DND-41 (cell line): Measurements from ENCODE around the gene LRP3.

Source experiments
- ATAC-seq: fragments of 200-7000 bp; cut with Tn5 transposase; 3 replicates; pipeline ENCODE4 v1.9.1; 2021; ENCODE audit warnings: low read depth; ENCODE audit not compliant: insufficient read depth
- DNase-seq: peaks from one replicate; pipeline ENCODE4 v3.0.0-alpha.2; 2020
- H2AFZ ChIP-seq: 2 replicates; pipeline ENCODE4 v1.6.0; 2012; ENCODE audit warnings: low read depth, low read length
- H3K27ac ChIP-seq: 2 replicates; pipeline ENCODE4 v1.5.1; 2012; ENCODE audit warnings: low read length, inconsistent platforms
- H3K27me3 ChIP-seq: fragments of 200-600 bp; sonication (generic); 2 replicates; pipeline ENCODE4 v1.6.0; 2012; ENCODE audit warnings: low read length, mild to moderate bottlenecking, inconsistent platforms; ENCODE audit not compliant: insufficient read depth, poor library complexity
- H3K36me3 ChIP-seq: 2 replicates; pipeline ENCODE4 v1.5.1; 2012; ENCODE audit warnings: low read length, inconsistent platforms; ENCODE audit not compliant: insufficient read depth
- H3K4me1 ChIP-seq: 2 replicates; pipeline ENCODE4 v1.5.1; 2012; ENCODE audit warnings: mild to moderate bottlenecking, low read length; ENCODE audit not compliant: insufficient read depth
- H3K4me2 ChIP-seq: 2 replicates; pipeline ENCODE4 v1.6.0; 2012; ENCODE audit warnings: mild to moderate bottlenecking, moderate library complexity, low read length, inconsistent platforms; ENCODE audit not compliant: insufficient read depth
- H3K4me3 ChIP-seq, 2 experiments: fragments of 200-600 bp in 1 of 2; shearing (Covaris generic) in 1 of 2; 2 replicates each; pipeline ENCODE4 v1.5.1; 2012 to 2016; ENCODE audit warnings: inconsistent platforms in 2 of 2, low read length in 2 of 2, mild to moderate bottlenecking in 2 of 2, low read depth in 1 of 2, moderate library complexity in 1 of 2
- H3K79me2 ChIP-seq: 2 replicates; pipeline ENCODE4 v1.6.0; 2012; ENCODE audit warnings: low read length, inconsistent platforms; ENCODE audit not compliant: insufficient read depth
- H3K9ac ChIP-seq: 2 replicates; pipeline ENCODE4 v1.6.0; 2012; ENCODE audit warnings: low read depth, mild to moderate bottlenecking, inconsistent platforms, low read length, moderate library complexity
- H3K9me3 ChIP-seq: 2 replicates; pipeline ENCODE4 v1.5.1; 2012; ENCODE audit warnings: low read length, moderate library complexity, mild to moderate bottlenecking, inconsistent platforms; ENCODE audit not compliant: insufficient read depth, severe bottlenecking
- H4K20me1 ChIP-seq: 2 replicates; pipeline ENCODE4 v1.6.0; 2012; ENCODE audit warnings: low read length; ENCODE audit not compliant: insufficient read depth
- EZH2 ChIP-seq: IDR thresholded peaks from 3 replicates; pipeline ENCODE4 v1.6.1; 2012; ENCODE audit warnings: borderline replicate concordance, low read depth, mild to moderate bottlenecking, moderate library complexity, low read length, inconsistent platforms; ENCODE audit not compliant: severe bottlenecking
- TF ChIP-seq, protein P1 (sequence below): IDR thresholded peaks from 2 replicates; pipeline ENCODE4 v1.5.1; 2012; ENCODE audit warnings: borderline replicate concordance, low read length, moderate library complexity, mild to moderate bottlenecking; ENCODE audit not compliant: poor library complexity, severe bottlenecking; ENCODE audit errors: extremely low read depth

Gene LRP3

GRCh38 chr19:33197591-33198000 is 3.5 kb downstream of the LRP3 start:
- H4K20me1 ChIP-seq, result no peaks in the 10 kb centered on the region
- no peak for DNase-seq
- no peak overlapping the region for H3K27ac ChIP-seq
- no peaks in the 10 kb centered on the region for H3K79me2 ChIP-seq
- no peaks in the 10 kb centered on the region for H3K9me3 ChIP-seq
- TF ChIP-seq EZH2, result no peak
- TF ChIP-seq, protein P1, sequence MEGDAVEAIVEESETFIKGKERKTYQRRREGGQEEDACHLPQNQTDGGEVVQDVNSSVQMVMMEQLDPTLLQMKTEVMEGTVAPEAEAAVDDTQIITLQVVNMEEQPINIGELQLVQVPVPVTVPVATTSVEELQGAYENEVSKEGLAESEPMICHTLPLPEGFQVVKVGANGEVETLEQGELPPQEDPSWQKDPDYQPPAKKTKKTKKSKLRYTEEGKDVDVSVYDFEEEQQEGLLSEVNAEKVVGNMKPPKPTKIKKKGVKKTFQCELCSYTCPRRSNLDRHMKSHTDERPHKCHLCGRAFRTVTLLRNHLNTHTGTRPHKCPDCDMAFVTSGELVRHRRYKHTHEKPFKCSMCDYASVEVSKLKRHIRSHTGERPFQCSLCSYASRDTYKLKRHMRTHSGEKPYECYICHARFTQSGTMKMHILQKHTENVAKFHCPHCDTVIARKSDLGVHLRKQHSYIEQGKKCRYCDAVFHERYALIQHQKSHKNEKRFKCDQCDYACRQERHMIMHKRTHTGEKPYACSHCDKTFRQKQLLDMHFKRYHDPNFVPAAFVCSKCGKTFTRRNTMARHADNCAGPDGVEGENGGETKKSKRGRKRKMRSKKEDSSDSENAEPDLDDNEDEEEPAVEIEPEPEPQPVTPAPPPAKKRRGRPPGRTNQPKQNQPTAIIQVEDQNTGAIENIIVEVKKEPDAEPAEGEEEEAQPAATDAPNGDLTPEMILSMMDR, result no peak
- no peak overlapping the region for H2AFZ ChIP-seq
- no peaks in the 10 kb centered on the region for H3K27me3 ChIP-seq
- H3K4me1 ChIP-seq, result no peaks in the 10 kb centered on the region
- H3K36me3 ChIP-seq, result no peaks in the 10 kb centered on the region
- ATAC-seq, result no peak
- no peak overlapping the region for H3K4me2 ChIP-seq
- H3K4me3 ChIP-seq, result no peak overlapping the region
- H3K9ac ChIP-seq, result no peak overlapping the region

- Histone ChIP-seq H3K36me3 (no peaks in the 10 kb centered on the region), H3K27ac (no peak overlapping the region), H3K27me3 (no peaks in the 10 kb centered on the region), H3K4me2 (no peak overlapping the region), H3K9ac (no peak overlapping the region), H4K20me1 (no peaks in the 10 kb centered on the region), H3K79me2 (no peaks in the 10 kb centered on the region), H3K4me1 (no peaks in the 10 kb centered on the region), H3K4me3 (no peak overlapping the region), H2AFZ (no peak overlapping the region), H3K9me3 (no peaks in the 10 kb centered on the region)
- no peak for TF ChIP-seq EZH2
- TF ChIP-seq, protein P1, result no peak
- no peak for ATAC-seq
- DNase-seq, result no peak
These were observed 4.0 kb downstream of the LRP3 start for GRCh38 chr19:33198169-33198568.

- no peak overlapping the region for H2AFZ ChIP-seq
- no peak overlapping the region for H3K4me3 ChIP-seq
- no peaks in the 10 kb centered on the region for H3K4me1 ChIP-seq
- no peak for DNase-seq
- H3K4me2 ChIP-seq, result no peak overlapping the region
- H3K27ac ChIP-seq, result no peak overlapping the region
- H3K9me3 ChIP-seq, result no peaks in the 10 kb centered on the region
- ATAC-seq, result no peak
- H4K20me1 ChIP-seq, result no peaks in the 10 kb centered on the region; the same call in 1 of the 2 replicates
- H3K27me3 ChIP-seq, result no peaks in the 10 kb centered on the region
- H3K9ac ChIP-seq, result no peak overlapping the region
- no peak for TF ChIP-seq EZH2
- TF ChIP-seq, protein P1, result no peak
- no peaks in the 10 kb centered on the region for H3K79me2 ChIP-seq
- no peaks in the 10 kb centered on the region for H3K36me3 ChIP-seq
These were observed 5.5 kb downstream of the LRP3 start for GRCh38 chr19:33199441-33200265.
